ENCODE results near the gene RNF227.

DNA sequence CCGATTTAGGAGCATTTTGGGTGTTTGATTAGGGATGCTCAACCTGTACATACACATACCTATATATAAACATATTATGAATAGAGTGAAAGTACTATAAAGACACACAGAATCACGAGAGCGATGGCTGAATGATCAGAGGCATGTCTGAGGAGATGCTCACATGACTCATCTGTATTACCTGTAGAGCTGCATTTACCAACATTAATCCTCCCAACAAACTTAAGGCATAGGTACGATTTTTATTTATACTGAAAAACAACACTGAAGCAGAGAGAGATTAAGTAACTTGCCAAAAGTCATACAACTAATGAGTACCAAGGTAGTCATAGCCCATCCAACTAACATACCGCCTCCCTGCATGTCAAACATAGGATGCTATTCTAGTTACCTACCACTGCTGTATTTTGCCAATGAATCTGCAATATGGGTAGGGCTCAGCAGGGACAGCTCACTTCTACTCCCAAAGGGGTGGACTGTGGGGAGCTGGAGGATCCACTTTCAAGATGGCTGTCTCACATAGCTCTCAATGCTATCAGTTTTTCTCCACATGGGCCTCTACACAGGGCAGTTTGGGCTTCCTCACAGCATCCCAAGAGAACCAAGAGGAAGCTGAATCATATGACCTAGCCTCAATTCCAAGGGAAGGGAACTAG, 51.0 kb downstream of the RNF227 start:
- TF ChIP-seq, protein P1, sequence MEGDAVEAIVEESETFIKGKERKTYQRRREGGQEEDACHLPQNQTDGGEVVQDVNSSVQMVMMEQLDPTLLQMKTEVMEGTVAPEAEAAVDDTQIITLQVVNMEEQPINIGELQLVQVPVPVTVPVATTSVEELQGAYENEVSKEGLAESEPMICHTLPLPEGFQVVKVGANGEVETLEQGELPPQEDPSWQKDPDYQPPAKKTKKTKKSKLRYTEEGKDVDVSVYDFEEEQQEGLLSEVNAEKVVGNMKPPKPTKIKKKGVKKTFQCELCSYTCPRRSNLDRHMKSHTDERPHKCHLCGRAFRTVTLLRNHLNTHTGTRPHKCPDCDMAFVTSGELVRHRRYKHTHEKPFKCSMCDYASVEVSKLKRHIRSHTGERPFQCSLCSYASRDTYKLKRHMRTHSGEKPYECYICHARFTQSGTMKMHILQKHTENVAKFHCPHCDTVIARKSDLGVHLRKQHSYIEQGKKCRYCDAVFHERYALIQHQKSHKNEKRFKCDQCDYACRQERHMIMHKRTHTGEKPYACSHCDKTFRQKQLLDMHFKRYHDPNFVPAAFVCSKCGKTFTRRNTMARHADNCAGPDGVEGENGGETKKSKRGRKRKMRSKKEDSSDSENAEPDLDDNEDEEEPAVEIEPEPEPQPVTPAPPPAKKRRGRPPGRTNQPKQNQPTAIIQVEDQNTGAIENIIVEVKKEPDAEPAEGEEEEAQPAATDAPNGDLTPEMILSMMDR (IDR thresholded peaks at IDR 0.05), result no peak
- TF ChIP-seq POLR2A (IDR thresholded peaks at IDR 0.05), result no peak
- no peak for TF ChIP-seq POLR2AphosphoS5 (IDR thresholded peaks at IDR 0.05)
- TF ChIP-seq EP300 (IDR thresholded peaks at IDR 0.05; ENCODE audit: low read depth), result no peak

Measured in transverse colon (tissue), 4 donors.